ENCODE results near the gene KRT77. TPM values are rescaled to one million over a fixed set of nuclear protein-coding genes. Genes with fewer than 3 reads are reported as not detected.

KRT77 gene
- total RNA-seq, 4 donors from 2014 or later = not detected

DNA sequence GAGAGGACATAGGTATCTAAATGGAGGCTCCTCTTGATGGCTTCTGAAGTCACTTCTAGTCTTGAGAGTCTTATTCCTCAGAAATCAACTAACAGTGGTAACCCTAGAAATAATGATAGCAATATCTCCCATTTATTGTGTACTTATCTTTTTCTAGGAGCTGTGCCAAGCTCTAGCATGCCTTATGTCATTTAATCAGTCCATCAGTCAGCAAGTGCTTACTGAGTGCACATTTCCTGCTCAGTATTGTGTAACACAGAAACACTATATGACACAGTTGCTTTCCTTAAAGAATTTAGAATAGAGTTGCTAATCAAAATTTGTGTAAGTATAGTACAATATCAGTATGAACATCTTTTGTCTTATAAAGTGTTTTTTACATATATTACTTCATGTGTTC is 37.3 kb upstream of the KRT77 start:
- TF ChIP-seq POLR2A (IDR thresholded peaks at IDR 0.05) = no peak
- TF ChIP-seq, protein P1, sequence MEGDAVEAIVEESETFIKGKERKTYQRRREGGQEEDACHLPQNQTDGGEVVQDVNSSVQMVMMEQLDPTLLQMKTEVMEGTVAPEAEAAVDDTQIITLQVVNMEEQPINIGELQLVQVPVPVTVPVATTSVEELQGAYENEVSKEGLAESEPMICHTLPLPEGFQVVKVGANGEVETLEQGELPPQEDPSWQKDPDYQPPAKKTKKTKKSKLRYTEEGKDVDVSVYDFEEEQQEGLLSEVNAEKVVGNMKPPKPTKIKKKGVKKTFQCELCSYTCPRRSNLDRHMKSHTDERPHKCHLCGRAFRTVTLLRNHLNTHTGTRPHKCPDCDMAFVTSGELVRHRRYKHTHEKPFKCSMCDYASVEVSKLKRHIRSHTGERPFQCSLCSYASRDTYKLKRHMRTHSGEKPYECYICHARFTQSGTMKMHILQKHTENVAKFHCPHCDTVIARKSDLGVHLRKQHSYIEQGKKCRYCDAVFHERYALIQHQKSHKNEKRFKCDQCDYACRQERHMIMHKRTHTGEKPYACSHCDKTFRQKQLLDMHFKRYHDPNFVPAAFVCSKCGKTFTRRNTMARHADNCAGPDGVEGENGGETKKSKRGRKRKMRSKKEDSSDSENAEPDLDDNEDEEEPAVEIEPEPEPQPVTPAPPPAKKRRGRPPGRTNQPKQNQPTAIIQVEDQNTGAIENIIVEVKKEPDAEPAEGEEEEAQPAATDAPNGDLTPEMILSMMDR (IDR thresholded peaks at IDR 0.05) = no peak
- H3K9me3 ChIP-seq = no peaks in the 10 kb centered on the region
- intact Hi-C loops (cut with DNase I; ENCODE audit: low total_unique reads) = no loop called here
- H3K27ac ChIP-seq = no peak overlapping the region
- H3K36me3 ChIP-seq = no peaks in the 10 kb centered on the region
- no peak for DNase-seq
- H3K4me1 ChIP-seq = no peaks in the 10 kb centered on the region
- no peaks in the 10 kb centered on the region for H3K27me3 ChIP-seq
- H3K4me3 ChIP-seq = no peak overlapping the region

- intact Hi-C loops (cut with DNase I; ENCODE audit: low total_unique reads) = no loop called here
- H3K27ac ChIP-seq = no peak overlapping the region
- H3K9me3 ChIP-seq = no peaks in the 10 kb centered on the region
- H3K36me3 ChIP-seq = no peaks in the 10 kb centered on the region
- DNase-seq = no peak
- H3K4me1 ChIP-seq = no peaks in the 10 kb centered on the region
- no peaks in the 10 kb centered on the region for H3K27me3 ChIP-seq
- TF ChIP-seq, protein P1 (IDR thresholded peaks at IDR 0.05) = no peak
- no peak for TF ChIP-seq POLR2A (IDR thresholded peaks at IDR 0.05)
- H3K4me3 ChIP-seq = no peak overlapping the region
Measured at GRCh38 chr12:52739963-52740362, 36.6 kb upstream of the KRT77 start.

DNA sequence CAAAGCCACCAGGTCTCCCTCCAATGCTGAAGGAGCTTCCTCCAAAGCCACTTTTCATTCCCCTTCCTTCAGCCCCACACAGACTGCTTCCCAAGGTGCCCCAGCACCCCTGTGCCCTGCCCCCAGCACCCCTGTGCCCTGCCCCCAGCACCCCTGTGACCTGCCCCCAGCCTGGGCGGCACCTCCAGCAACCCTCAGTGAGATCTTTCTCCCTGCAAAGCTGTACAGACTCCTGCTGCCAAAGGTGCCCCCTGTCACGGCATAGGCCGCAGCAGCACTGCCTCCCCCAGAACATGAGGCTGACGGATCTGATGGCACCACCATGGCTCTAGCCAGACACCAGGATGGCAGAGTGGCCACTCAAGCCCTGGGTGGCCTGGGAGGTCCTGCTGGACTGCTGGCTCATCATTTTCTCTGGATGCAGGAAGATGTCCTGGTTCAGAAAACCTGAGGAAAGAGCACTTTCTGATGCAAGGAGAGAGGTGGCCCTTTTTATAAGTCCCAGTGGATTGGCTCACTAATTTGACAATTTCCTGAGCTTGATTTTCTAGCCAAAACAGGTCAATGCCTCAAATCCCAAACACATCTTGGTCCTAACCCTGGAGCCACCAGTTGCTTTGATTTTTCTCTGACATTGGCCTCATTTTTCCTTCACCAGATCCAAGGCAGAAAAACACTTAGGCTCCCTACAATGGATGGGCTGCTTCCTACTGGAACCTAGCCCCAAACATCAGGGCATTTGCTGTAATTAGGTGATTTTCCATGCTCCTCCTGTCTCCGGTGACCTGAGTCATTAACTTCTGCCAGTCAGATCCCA is 32.7 kb upstream of the KRT77 start:
- Histone ChIP-seq H3K9me3 (no peaks in the 10 kb centered on the region), H3K27ac (no peak overlapping the region), H3K27me3 (no peaks in the 10 kb centered on the region), H3K4me3 (no peak overlapping the region), H3K4me1 (no peaks in the 10 kb centered on the region), H3K36me3 (no peaks in the 10 kb centered on the region)
- TF ChIP-seq POLR2A (IDR thresholded peaks at IDR 0.05) = no peak
- TF ChIP-seq, protein P1 (IDR thresholded peaks at IDR 0.05) = no peak
- no peak for DNase-seq
- intact Hi-C loops (cut with DNase I; ENCODE audit: low total_unique reads) = no loop called here

GRCh38 chr12:52735106-52735505 is 31.8 kb upstream of the KRT77 start:
- TF ChIP-seq POLR2A (IDR thresholded peaks at IDR 0.05) = no peak
- TF ChIP-seq, protein P1 (IDR thresholded peaks at IDR 0.05) = no peak
- no peak for DNase-seq
- Histone ChIP-seq H3K9me3 (no peaks in the 10 kb centered on the region), H3K4me1 (no peaks in the 10 kb centered on the region), H3K27me3 (no peaks in the 10 kb centered on the region), H3K36me3 (no peaks in the 10 kb centered on the region), H3K4me3 (no peak overlapping the region), H3K27ac (no peak overlapping the region)
- intact Hi-C loops (cut with DNase I; ENCODE audit: low total_unique reads) = no loop called here

- DNase-seq = no peak
Measured at GRCh38 chr12:52730793-52731192, 27.5 kb upstream of the KRT77 start.

More at GRCh38 chr12:52730793-52731192, 27.5 kb upstream of the KRT77 start:
- TF ChIP-seq, protein P1 (IDR thresholded peaks at IDR 0.05) = no peak
- TF ChIP-seq POLR2A (IDR thresholded peaks at IDR 0.05) = no peak
- Histone ChIP-seq H3K4me1 (no peaks in the 10 kb centered on the region), H3K9me3 (no peaks in the 10 kb centered on the region), H3K27ac (no peak overlapping the region), H3K27me3 (no peaks in the 10 kb centered on the region), H3K4me3 (no peak overlapping the region), H3K36me3 (no peaks in the 10 kb centered on the region)
- intact Hi-C loops (cut with DNase I; ENCODE audit: low total_unique reads) = no loop called here
